Fibroblast of mammary gland (primary cell): ENCODE results near the gene MBOAT2.
A peak's percentile ranks its signal among the peaks of the same experiment; 100 is the strongest.

ENCODE experiments used
- DNase-seq: peaks from one replicate; pipeline ENCODE4 v3.0.0-alpha.2; 2010; ENCODE audit warnings: low read depth
- H3K4me3 ChIP-seq: 2 replicates; pipeline ENCODE4 v1.5.1; 2011; ENCODE audit warnings: low read depth, mild to moderate bottlenecking, low read length, moderate library complexity; ENCODE audit not compliant: control insufficient read depth
- TF ChIP-seq, protein P1 (sequence below): conservative IDR thresholded peaks from 2 replicates; pipeline ENCODE4 v1.5.1; 2011; ENCODE audit warnings: low read depth, low read length, inconsistent platforms; ENCODE audit not compliant: control insufficient read depth, insufficient read depth

The MBOAT2 gene

DNA sequence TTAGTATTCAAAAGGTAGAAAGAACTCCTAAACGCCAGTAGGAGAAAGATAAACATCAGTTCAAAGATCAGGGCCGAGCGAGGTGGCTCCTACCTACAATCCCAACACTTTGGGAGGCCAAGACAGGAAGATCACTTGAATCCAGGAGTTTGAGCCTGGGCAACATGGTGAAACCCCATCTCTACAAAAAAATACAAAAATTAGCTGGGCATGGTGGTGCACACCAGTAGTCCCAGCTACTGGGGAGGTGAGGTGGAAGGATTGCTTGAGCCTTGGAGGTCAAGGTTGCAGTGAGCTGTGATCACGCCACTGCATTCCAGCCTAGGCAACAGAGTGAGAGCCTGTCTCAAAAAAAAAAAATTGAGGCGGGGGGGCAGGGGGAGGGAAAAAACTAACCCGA, 40.6 kb downstream of the MBOAT2 start:
- no peak overlapping the region for H3K4me3 ChIP-seq
- TF ChIP-seq, protein P1, sequence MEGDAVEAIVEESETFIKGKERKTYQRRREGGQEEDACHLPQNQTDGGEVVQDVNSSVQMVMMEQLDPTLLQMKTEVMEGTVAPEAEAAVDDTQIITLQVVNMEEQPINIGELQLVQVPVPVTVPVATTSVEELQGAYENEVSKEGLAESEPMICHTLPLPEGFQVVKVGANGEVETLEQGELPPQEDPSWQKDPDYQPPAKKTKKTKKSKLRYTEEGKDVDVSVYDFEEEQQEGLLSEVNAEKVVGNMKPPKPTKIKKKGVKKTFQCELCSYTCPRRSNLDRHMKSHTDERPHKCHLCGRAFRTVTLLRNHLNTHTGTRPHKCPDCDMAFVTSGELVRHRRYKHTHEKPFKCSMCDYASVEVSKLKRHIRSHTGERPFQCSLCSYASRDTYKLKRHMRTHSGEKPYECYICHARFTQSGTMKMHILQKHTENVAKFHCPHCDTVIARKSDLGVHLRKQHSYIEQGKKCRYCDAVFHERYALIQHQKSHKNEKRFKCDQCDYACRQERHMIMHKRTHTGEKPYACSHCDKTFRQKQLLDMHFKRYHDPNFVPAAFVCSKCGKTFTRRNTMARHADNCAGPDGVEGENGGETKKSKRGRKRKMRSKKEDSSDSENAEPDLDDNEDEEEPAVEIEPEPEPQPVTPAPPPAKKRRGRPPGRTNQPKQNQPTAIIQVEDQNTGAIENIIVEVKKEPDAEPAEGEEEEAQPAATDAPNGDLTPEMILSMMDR: no peak

DNA sequence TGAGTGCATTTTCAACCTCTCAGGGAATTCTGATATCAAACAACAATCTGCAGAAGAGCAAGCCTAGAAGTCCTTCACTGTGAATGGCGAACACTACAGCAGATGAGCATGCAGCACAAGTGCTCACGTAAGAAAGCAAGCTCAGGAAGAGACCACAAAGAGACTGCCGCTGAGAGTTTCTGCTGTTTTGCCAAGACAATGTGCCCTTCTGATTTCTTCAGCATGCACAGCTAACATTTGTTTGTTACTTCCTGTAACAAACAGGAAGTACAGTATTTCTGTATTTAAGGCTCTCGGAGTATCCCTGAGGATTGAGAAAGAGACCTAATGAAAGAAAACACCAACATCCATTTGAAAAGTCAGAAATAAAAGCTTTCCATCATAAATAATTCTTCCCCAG, 45.9 kb downstream of the MBOAT2 start:
- DNase-seq: no peak
- TF ChIP-seq, protein P1: no peak

More for the DNA sequence above, 40.6 kb downstream of the MBOAT2 start:
- DNase-seq: no peak

DNA sequence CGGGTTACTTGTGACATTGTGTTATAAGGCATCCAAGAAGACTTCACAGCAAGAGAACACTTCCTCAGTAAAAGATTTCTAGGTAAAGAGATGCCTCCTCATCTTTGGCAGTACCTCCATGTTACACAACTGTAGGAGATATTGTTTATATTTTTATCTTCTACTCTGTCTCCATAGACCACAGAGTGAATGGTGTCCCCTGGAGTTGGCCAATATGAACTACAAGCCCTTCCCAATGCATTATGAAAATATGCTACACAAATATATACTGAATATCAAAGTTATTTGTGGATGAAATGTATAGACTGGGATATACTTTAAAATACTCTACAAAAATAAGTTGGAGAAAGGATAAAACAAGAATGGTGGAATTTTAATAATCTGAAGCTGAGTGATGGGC, 46.7 kb downstream of the MBOAT2 start:
- no peak overlapping the region for H3K4me3 ChIP-seq
- DNase-seq: no peak
- TF ChIP-seq, protein P1: peak; percentile 16

More for the DNA sequence above, 45.9 kb downstream of the MBOAT2 start:
- no peak overlapping the region for H3K4me3 ChIP-seq

DNA sequence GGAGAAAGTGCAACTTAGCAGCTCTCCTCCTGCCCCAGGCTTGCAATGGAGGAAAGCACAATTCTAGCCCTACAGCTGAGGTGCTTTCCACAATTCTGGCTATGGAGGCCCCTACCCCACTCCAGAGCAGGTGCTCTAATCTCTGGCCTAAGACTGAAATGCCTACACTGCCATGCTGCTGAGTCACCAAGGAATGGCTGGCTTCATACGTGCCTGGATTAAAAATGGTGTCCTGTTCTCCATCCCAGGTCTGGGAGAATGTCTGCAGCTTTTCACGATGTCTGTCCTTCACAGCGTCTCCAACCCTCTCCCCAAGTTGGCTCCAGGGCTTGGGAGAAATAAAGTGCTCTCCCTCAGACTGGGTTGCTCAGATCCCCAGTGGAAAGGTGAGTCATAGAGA, 48.5 kb downstream of the MBOAT2 start:
- TF ChIP-seq, protein P1: no peak
- no peak overlapping the region for H3K4me3 ChIP-seq
- DNase-seq: no peak

DNA sequence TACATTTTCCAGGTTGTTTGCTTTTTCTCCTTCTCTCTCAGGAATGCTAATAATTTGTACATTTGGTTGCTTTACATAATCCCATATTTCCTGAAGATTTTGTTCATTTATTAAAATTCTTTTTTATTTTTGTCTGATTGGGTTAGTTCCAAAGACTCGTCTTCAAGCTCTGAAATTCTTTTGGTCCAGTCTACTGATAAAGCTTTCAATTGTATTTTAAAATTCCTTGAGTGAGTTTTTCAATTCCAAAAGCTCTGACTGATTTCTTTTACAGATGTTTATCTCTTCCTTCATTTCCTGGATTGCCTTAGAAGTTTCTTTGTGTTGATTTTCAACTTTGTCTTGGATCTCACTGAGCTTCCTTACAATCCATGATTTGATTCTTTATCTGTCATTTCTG, 50.0 kb downstream of the MBOAT2 start:
- no peak overlapping the region for H3K4me3 ChIP-seq
- no peak for DNase-seq
- TF ChIP-seq, protein P1: no peak

DNA sequence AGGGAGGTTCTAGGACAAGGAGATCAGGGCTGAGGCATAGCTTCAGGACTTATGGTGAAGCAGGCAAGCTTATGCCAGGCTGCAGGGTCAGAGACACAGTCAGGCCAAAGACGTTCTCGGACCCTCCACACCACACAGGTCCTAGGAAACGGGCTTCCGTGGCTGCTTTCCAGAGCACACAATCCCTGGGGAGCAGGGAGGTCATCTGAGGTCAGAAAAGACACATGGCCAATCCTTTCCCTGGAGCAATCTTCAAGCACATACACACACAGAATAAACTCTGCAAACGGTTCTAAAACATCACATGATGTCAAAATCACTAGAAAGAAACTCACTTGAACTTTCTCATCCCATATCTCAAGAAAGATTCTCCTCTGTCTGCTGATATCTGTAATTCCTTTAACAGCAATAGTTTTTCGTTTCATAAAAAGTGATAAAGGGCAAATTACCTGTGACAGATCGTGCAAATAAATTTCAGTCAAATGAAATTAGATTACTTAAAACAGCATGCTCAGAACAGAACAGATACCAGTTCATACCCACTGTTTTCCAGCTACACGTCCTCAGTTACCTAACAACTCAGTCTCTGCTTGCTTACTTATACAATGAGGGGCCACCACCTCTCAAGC, 63.9 kb downstream of the MBOAT2 start:
- TF ChIP-seq, protein P1: no peak
- no peak overlapping the region for H3K4me3 ChIP-seq
- no peak for DNase-seq

DNA sequence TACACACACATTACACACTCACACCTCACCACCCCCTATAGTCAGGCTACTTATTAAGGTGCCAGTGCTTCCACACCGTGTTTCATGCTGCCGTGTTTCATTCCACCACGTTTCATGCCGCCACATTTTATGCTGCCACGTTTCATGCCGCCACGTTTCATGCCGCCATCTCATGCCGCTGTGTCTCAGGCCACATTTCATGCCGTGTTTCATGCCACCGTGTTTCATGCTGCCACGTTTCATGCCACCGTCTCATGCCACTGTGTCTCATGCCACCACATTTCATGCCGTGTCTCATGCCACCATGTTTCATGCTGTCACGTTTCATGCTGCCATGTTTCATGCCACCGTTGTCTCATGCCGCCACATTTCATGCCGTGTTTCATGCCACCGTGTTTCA, 65.1 kb downstream of the MBOAT2 start:
- TF ChIP-seq, protein P1: no peak
- no peak overlapping the region for H3K4me3 ChIP-seq
- no peak for DNase-seq
